SU-DHL-6 (cell line): ENCODE data around the gene METRN.

Experiments
- EZH2phosphoT487 ChIP-seq: fragments of 200-600 bp; sonication (generic), shearing (Covaris generic); conservative IDR thresholded peaks from 2 replicates; pipeline ENCODE4 v1.6.1; 2018; ENCODE audit warnings: mild to moderate bottlenecking, antibody characterized with exemption, low read length, moderate library complexity, mixed read lengths
- TF ChIP-seq, protein P1 (sequence below): fragments of 200-600 bp; sonication (generic); IDR thresholded peaks from one replicate; pipeline ENCODE4 v1.5.1; 2017; ENCODE audit warnings: antibody characterized with exemption, mild to moderate bottlenecking, low read length, moderate library complexity; ENCODE audit not compliant: insufficient read depth, poor library complexity, severe bottlenecking

DNA sequence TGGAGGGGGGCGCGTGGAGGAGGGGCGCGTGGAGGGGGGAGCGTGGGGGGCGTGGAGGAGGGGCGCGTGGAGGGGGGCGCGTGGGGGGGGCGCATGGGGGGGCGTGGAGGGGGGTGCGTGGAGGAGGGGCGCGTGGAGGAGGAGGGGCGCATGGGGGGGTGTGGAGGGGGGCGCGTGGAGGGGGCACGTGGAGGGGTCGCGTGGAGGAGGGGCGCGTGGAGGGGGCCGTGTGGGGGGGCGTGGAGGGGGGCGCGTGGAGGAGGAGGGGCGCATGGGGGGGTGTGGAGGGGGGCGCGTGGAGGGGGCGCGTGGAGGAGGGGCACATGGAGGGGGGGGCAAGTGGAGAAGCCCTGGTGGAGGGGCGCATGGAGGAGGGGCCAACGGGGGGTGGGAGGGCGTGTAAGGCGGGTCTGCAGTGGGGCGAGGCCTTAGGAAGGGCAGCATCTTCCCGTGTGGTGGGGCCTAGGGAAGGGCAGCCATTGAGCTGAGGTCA, 52.9 kb downstream of the METRN start:
- TF ChIP-seq, protein P1, sequence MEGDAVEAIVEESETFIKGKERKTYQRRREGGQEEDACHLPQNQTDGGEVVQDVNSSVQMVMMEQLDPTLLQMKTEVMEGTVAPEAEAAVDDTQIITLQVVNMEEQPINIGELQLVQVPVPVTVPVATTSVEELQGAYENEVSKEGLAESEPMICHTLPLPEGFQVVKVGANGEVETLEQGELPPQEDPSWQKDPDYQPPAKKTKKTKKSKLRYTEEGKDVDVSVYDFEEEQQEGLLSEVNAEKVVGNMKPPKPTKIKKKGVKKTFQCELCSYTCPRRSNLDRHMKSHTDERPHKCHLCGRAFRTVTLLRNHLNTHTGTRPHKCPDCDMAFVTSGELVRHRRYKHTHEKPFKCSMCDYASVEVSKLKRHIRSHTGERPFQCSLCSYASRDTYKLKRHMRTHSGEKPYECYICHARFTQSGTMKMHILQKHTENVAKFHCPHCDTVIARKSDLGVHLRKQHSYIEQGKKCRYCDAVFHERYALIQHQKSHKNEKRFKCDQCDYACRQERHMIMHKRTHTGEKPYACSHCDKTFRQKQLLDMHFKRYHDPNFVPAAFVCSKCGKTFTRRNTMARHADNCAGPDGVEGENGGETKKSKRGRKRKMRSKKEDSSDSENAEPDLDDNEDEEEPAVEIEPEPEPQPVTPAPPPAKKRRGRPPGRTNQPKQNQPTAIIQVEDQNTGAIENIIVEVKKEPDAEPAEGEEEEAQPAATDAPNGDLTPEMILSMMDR, result no peak
- TF ChIP-seq EZH2phosphoT487, result no peak
